ENCODE results near the gene NUCKS1.

- no peak for TF ChIP-seq CTCF (IDR thresholded peaks at IDR 0.05; ENCODE audit: low read length)
- no peak for TF ChIP-seq EZH2 (IDR thresholded peaks at IDR 0.05; ENCODE audit: borderline replicate concordance, low read length)
Observed at GRCh38 chr1:205754857-205755256, 4.9 kb upstream of the NUCKS1 start.

All from OCI-LY1 (cell line).